GM12801 (cell line): ENCODE measurements around the gene RASSF3.

Source experiments
- TF ChIP-seq, protein P1 (sequence below): IDR thresholded peaks from one replicate; pipeline ENCODE4 v1.5.1; 2011; ENCODE audit warnings: control low read depth; ENCODE audit not compliant: insufficient read length; ENCODE audit errors: extremely low read depth

RASSF3 gene

DNA sequence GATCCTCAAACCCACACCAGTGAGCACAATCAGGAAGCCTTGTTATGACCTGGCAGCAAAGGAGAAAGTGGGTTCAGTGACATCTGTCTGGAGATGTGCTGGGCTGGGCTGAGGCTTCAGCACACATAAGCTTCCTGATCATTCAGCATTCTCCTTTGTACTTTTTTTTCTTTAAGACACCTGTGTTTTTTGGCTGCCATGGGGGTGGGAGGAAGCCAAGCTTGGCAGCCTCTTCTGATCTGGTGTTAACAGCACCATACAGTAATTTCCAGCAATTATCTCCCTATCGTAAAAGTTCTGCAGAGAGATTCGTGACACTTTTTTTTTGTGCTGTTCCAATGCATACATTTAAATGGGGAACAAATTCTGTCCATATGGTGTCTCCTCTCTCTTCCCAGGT is 38.9 kb upstream of the RASSF3 start:
- TF ChIP-seq, protein P1, sequence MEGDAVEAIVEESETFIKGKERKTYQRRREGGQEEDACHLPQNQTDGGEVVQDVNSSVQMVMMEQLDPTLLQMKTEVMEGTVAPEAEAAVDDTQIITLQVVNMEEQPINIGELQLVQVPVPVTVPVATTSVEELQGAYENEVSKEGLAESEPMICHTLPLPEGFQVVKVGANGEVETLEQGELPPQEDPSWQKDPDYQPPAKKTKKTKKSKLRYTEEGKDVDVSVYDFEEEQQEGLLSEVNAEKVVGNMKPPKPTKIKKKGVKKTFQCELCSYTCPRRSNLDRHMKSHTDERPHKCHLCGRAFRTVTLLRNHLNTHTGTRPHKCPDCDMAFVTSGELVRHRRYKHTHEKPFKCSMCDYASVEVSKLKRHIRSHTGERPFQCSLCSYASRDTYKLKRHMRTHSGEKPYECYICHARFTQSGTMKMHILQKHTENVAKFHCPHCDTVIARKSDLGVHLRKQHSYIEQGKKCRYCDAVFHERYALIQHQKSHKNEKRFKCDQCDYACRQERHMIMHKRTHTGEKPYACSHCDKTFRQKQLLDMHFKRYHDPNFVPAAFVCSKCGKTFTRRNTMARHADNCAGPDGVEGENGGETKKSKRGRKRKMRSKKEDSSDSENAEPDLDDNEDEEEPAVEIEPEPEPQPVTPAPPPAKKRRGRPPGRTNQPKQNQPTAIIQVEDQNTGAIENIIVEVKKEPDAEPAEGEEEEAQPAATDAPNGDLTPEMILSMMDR, result no peak

DNA sequence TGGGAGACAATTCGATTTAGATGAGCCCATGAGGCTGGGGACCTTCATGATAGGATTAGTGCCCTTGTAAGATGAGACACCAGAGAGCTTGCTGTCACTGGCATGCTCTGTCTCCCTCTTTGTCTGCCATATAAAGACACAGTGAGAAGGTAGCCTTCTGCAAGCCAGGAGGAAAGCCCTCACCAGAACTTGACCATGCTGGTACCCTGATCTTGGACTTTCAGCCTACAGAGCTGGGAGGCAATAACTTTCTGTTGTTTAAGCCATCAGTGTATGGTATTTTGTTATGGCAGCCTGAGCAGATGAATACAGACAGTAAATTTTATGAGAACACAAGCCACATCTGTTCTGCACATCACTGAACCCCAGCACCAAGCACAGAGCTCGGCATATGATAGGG is 38.1 kb upstream of the RASSF3 start:
- TF ChIP-seq, protein P1, result no peak

DNA sequence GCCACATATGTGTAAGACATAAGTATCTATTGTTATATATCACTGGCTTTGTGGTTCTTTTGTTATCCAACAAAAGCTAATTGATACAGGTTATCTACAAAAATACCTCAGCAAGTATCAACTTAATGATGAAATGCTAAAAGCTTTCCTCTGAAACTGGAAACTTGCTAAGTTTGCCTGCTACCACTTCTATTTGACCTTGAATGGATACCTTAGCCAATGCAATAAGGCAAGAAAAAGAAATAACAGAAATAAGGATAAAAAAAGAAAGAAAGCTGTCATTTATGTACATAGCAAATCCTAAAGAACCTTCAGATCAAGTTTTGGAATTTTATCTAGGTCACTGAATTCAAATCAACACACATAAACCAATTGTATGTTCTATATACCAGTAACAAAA is 35.5 kb upstream of the RASSF3 start:
- TF ChIP-seq, protein P1, result no peak

DNA sequence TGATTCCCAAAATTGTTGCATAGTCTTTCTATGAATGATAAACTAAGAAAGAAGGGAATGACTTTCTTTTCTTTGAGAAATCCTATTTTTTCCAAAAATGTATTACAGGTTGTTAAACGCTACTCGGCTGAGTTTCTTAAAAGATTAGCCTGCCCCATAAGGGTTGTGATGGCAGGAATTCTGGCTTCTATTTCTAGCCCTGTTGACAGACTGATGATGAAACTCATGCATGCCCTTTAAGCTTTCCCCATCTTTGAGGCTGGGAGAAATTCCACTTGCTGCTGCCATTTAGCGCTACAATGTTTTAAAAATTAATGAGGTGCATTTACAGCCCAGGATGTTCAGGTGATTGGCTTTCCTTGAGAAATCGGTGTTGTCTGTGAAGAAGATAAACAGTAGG is 33.2 kb upstream of the RASSF3 start:
- TF ChIP-seq, protein P1, result no peak

- TF ChIP-seq, protein P1, result no peak
These were observed 31.7 kb upstream of the RASSF3 start for GRCh38 chr12:64578566-64578965.

DNA sequence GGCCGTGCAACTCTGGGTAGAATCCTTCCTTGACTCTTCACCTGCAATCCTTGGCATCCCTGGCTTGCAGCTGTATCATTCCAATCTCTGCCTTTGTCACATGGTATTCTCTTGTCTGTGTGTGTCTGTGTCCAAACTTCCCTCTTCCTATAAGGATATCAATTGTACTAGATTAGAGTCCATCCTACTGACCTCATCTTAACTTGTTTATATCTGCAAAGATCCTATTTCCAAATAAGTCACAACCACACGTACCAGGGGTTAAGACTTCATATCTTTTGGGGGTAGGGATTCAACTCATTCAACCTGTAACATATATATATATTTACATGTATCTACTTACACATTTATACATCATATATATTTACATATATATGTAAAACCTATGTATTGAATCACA is 29.6 kb upstream of the RASSF3 start:
- TF ChIP-seq, protein P1, result no peak

GRCh38 chr12:64582114-64582513 is 28.2 kb upstream of the RASSF3 start:
- TF ChIP-seq, protein P1, result no peak

GRCh38 chr12:64582862-64583261 is 27.4 kb upstream of the RASSF3 start:
- TF ChIP-seq, protein P1, result no peak
